OCI-LY3 (cell line): ENCODE measurements around the gene EMC1.

Experiments used
- H2AFZ ChIP-seq: fragments of 200-600, 300-600 bp; shearing (Covaris generic); 2 replicates; pipeline ENCODE4 v1.6.0; 2014; ENCODE audit warnings: antibody characterized with exemption, low read depth, low read length
- H3K27ac ChIP-seq: fragments of 200-600, 300-600 bp; sonication (generic); 2 replicates; pipeline ENCODE4 v1.5.1; 2014; ENCODE audit warnings: mild to moderate bottlenecking, low read length, moderate library complexity, mixed read lengths
- H3K27me3 ChIP-seq: fragments of 200-600, 300-600 bp; sonication (generic); 2 replicates; pipeline ENCODE4 v1.6.1; 2014; ENCODE audit warnings: low read depth, low read length, mixed read lengths
- H3K36me3 ChIP-seq: fragments of 200-600, 300-600 bp; sonication (generic); replicated peaks from 2 replicates; pipeline ENCODE3; 2014; ENCODE audit warnings: low read depth, low read length, mixed read lengths
- H3K4me1 ChIP-seq: fragments of 300-600, 200-600 bp; sonication (generic); 2 replicates; pipeline ENCODE4 v1.6.1; 2014; ENCODE audit warnings: low read length, mixed read lengths
- H3K4me2 ChIP-seq: fragments of 200-600, 300-600 bp; sonication (generic); 2 replicates; pipeline ENCODE4 v1.6.1; 2014; ENCODE audit warnings: low read length, mixed read lengths
- H3K4me3 ChIP-seq: fragments of 300-600, 200-600 bp; sonication (generic); 2 replicates; pipeline ENCODE4 v1.5.1; 2014; ENCODE audit warnings: antibody characterized with exemption, mild to moderate bottlenecking, low read length, moderate library complexity
- H3K79me2 ChIP-seq: fragments of 300-600, 200-600 bp; shearing (Covaris generic); 2 replicates; pipeline ENCODE4 v1.6.1; 2014; ENCODE audit warnings: mild to moderate bottlenecking, low read length, mixed read lengths
- H3K9ac ChIP-seq: fragments of 300-600, 200-600 bp; shearing (Covaris generic); 2 replicates; pipeline ENCODE4 v1.6.0; 2014; ENCODE audit warnings: mild to moderate bottlenecking, low read length, moderate library complexity
- H3K9me3 ChIP-seq: fragments of 200-600, 300-600 bp; shearing (Covaris generic); 2 replicates; pipeline ENCODE4 v1.6.1; 2014; ENCODE audit warnings: low read length, mixed read lengths; ENCODE audit not compliant: insufficient read depth
- H4K20me1 ChIP-seq: fragments of 200-600, 300-600 bp; sonication (generic); 2 replicates; pipeline ENCODE4 v1.6.1; 2016; ENCODE audit warnings: low read length, mixed read lengths; ENCODE audit not compliant: insufficient read depth
- CTCF ChIP-seq: fragments of 200-600, 300-600 bp; sonication (generic); IDR thresholded peaks from 2 replicates; pipeline ENCODE4 v1.5.1; 2014; ENCODE audit warnings: antibody characterized with exemption, low read length, low read depth
- EZH2phosphoT487 ChIP-seq: fragments of 200-600 bp; shearing (Covaris generic); IDR thresholded peaks from 2 replicates; pipeline ENCODE4 v1.6.1; 2018; ENCODE audit warnings: antibody characterized with exemption, mixed run types, low read depth

The EMC1 gene

GRCh38 chr1:19268445-19268844 lies 17.1 kb upstream of the EMC1 start:
- no peaks in the 10 kb centered on the region for H3K27me3 ChIP-seq
- H3K4me3 ChIP-seq, result no peak overlapping the region
- no peak for TF ChIP-seq CTCF
- TF ChIP-seq EZH2phosphoT487, result no peak
- H3K4me2 ChIP-seq, result no peak overlapping the region
- no peak overlapping the region for H3K9ac ChIP-seq
- no peaks in the 10 kb centered on the region for H3K9me3 ChIP-seq
- H3K4me1 ChIP-seq, result no peaks in the 10 kb centered on the region
- no peak overlapping the region for H3K27ac ChIP-seq
- H4K20me1 ChIP-seq, result no peaks in the 10 kb centered on the region
- H2AFZ ChIP-seq, result no peak overlapping the region
- no peaks in the 10 kb centered on the region for H3K36me3 ChIP-seq
- no peaks in the 10 kb centered on the region for H3K79me2 ChIP-seq

DNA sequence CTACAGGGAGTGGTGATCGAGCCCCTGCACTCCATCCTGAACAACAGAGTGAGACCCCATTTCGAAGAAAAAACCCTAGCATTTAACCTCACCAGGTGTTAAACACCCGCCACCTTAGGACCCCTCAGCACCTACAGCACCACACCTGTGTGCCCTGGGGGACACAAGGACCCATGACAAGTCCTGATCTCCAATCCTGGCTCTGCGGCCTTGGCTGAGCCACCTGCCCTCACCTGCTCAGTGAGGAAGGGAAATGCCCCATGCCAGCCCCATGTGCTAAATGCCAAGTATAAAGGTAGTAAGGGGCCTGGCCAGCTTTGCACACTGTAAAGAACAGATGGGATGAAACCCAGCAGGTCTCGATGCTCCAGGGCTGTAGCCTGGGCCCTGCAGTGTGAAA lies 11.4 kb upstream of the EMC1 start:
- Histone ChIP-seq H4K20me1 (no peaks in the 10 kb centered on the region), H3K4me2 (no peak overlapping the region), H3K4me3 (no peak overlapping the region), H2AFZ (no peak overlapping the region), H3K36me3 (peaks cover 1% of the 10 kb centered on the region), H3K27ac (no peak overlapping the region), H3K4me1 (no peaks in the 10 kb centered on the region), H3K9ac (no peak overlapping the region), H3K9me3 (no peaks in the 10 kb centered on the region), H3K79me2 (no peaks in the 10 kb centered on the region), H3K27me3 (no peaks in the 10 kb centered on the region)
- TF ChIP-seq EZH2phosphoT487, result no peak
- no peak for TF ChIP-seq CTCF

DNA sequence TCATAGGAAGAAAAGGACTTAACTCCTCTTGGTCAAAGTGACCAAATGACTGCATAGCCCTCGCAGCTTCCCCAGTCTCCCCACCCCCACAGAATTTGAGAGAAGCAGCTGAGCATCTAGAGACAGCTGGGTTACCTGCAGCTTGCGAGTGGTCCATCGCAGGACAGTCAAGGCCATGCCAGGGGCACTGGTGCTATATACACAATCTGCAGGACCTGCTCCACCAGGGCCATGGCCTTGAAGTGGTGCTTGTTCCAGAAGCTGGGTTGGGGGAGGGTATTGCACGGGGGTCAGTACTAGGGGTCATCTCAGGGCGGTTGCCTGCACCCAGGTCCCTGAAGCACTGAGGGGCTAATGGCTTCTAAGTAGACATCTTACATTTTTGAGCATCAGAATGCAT lies 10.7 kb upstream of the EMC1 start:
- Histone ChIP-seq H3K27ac (no peak overlapping the region), H3K79me2 (no peaks in the 10 kb centered on the region), H3K9ac (no peak overlapping the region), H3K4me2 (no peak overlapping the region), H3K4me3 (no peak overlapping the region), H3K36me3 (peaks cover 4% of the 10 kb centered on the region), H3K27me3 (no peaks in the 10 kb centered on the region), H3K9me3 (no peaks in the 10 kb centered on the region), H2AFZ (no peak overlapping the region), H4K20me1 (no peaks in the 10 kb centered on the region), H3K4me1 (no peaks in the 10 kb centered on the region)
- no peak for TF ChIP-seq EZH2phosphoT487
- TF ChIP-seq CTCF, result no peak

- no peak overlapping the region for H3K27ac ChIP-seq
- H3K9ac ChIP-seq, result no peak overlapping the region
- H3K79me2 ChIP-seq, result peaks cover 5% of the 10 kb centered on the region
- H3K27me3 ChIP-seq, result no peaks in the 10 kb centered on the region
- H3K4me2 ChIP-seq, result no peak overlapping the region
- no peak overlapping the region for H2AFZ ChIP-seq
- H3K4me1 ChIP-seq, result no peaks in the 10 kb centered on the region
- TF ChIP-seq CTCF (no peak), EZH2phosphoT487 (no peak)
- no peaks in the 10 kb centered on the region for H3K9me3 ChIP-seq
- no peak overlapping the region for H3K4me3 ChIP-seq
- peaks cover 8% of the 10 kb centered on the region for H3K36me3 ChIP-seq
- H4K20me1 ChIP-seq, result no peaks in the 10 kb centered on the region
Measured at GRCh38 chr1:19260211-19261138, 9.2 kb upstream of the EMC1 start.
